Fibroblast of skin of right quadriceps (primary cell): ENCODE measurements around the gene RASSF4.
A peak's percentile ranks its signal among the peaks of the same experiment; 100 is the strongest.

ENCODE experiments used
- DNase-seq: peaks from one replicate; pipeline ENCODE4 v3.0.0-alpha.2; 2013

Gene RASSF4

DNA sequence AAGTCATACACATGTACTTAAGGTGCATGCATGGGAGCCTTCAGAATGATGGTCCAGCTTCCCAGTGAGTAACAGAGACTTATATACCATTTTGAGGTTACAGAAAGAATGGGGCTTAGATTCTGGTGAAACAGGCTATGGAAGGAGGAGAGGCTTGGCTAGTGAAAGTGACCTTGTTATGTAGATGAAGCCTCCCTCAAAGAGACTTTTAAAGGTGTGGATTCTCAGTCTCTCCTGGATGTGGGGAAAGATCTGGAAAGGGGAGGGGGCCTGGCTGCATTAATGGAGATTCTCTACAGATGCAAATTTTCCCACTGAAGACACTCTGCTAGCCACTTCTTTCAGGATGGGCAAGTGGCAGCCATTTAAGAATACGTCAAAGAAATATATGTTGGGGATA lies 5.5 kb downstream of the RASSF4 start:
- no peak for DNase-seq

DNA sequence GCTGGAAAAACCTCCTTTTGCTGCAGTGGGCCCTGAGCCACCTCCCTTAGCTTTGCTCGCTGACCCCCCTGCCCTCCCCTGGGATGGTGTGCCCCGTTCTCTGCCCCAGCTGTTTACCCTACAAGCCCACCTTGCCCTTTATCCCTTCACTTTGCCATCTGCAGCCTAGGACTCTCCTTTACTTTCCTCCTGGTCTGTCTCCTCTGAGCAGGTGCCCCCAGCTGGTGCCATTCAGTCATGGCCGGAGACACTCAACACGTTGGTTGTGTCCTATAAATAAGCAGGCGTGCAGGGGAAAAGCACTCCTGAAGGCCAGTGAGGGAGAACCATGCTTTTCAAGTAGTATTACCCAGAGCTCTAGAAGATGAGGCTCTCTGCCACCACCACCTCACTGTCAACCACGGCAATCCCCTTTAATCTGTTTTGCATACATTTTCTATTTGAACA lies 6.1 kb downstream of the RASSF4 start:
- no peak for DNase-seq

DNA sequence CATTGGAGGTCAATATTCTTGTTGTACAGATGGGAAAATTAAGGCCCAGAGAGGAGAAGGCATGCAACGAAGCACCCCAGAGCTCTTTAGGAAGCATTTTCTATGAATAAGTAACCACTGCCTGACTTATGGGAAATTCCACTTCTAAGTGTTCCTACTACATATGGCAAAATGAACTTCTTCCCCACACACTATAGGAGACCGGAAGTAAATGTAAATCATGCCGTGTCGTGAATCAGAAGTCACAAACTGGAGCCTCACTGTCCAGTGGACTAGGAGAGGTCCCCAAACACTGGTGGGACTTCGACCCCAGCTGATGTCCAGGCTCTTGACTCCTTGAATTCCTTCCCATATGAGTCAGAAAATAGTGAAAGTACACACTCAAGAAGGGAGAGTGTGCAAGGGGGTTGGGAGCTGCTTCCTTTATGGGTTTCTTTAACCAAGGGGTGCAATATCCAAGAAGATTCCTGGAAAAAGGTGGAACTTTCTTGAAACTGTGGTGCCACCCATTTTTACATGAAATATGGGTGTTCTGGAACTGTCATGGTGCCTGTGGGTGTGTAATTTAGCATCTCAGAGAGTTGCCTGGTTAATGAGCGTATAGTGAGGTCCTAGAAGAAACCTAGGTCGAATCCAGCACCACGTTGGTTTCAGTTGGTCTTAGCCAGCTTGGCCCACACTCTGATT lies 6.7 kb downstream of the RASSF4 start:
- DNase-seq: no peak

DNA sequence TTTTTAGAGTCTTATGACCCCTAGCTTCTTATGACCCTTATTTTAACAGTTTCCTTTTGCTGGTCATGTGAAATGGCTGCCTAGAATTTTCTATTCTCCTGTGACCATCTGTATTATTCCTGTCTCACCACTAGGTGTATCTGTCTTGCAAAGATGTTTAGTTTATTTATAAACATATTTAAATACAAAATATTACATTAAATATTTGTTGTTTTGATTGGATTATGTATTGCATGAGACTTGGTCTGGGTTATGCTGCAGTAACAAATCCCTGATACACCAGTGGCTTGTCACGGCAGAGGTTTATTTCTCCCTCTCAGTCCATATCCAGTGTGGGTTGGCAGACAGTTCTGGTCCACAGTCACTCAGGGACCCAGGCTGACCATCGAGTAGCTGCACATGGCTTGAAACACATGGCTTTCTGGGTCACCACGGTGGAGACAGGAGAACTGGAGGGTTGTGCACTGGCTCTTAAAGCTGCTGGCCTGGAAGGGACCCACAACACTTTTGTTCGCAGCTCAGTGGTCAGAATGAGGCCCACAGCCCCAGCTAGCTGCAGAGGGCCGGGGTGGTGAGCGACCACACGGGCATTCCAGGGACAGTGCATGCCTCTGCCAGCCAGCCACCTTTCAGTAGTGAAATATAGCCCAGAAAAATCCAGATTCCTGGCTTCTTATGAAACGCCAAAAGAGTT lies 7.4 kb downstream of the RASSF4 start:
- no peak for DNase-seq

DNA sequence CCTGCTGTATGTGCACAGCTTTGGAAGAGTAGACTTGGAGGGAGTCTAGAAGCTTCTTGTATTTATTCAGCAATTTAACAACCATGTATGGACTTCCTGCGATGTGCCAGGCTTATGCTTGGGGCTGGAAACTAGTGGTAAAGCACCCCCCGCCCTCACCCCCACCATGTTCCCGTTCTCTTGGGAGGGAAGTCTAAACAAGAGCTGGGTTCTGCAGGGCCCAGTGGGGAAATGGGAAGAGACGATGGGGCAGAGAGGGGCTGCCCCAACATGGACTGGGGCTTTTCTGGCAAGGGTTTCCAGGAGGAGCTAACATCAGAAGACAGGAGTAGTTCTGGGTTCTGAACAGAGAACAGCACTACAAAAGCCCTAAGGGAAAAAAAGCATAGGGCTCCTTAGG lies 8.0 kb downstream of the RASSF4 start:
- no peak for DNase-seq

DNA sequence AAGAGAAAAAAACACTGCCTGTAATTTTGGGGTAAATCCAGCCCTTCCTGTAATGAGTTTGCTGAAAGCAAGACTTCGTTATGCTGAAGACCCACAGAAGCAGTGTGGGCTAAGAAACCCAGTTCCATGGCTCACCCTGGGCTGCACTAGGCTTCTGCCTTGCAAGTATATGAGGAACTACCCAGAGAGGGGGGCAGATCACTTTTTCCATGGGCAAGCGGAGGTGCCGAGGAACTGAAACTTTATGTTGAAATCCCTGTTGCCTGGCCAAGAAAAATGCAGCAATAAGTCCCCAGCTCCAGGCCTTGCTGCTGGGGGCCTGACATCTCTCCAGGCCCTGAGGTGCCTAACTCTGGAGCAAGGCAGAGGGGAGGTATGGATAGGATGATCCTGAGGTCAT lies 8.5 kb downstream of the RASSF4 start:
- no peak for DNase-seq

DNA sequence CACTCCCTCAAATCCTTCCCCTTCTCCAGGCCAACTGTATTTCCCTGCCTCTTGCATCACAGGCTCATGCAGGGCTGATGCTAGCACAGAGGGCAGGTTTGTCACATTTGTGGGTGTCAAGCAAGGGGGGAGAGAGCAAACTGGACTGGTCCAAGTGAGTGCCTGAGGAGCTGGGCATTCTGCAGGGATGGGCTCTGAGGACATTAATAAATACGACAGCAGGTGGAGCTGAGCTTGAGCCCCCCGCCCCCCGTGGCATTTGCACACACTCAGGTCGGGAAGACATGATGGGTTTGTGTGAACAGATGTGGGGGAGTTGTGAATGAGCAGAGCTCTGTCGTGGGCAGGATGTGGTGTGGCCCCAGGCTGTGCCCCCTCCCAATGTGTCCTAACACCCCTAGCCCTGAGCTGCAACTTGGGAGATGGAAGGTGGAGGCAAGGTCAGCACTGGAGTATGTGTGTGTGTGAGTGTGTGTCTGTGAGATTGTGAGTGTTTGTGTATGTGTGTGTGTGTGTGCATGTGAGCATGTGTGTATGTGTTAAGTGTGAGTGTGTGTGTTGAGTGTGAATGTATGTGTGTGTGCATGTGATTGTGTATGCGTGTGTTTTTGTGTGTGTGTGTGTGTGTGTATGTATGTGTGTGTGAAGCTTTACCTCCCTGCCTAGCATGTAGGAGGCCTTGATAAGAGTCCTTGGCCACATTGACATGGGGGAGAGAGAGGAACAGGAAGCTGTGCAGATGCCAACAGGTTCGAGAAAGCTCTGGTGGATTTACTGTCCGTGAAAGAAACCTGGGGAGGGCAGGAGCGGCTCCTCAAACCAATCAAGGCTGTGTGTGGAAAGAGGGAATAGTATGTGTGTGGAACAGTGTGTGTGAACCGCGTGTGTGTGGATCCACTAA lies 9.1 kb downstream of the RASSF4 start:
- DNase-seq: no peak

DNA sequence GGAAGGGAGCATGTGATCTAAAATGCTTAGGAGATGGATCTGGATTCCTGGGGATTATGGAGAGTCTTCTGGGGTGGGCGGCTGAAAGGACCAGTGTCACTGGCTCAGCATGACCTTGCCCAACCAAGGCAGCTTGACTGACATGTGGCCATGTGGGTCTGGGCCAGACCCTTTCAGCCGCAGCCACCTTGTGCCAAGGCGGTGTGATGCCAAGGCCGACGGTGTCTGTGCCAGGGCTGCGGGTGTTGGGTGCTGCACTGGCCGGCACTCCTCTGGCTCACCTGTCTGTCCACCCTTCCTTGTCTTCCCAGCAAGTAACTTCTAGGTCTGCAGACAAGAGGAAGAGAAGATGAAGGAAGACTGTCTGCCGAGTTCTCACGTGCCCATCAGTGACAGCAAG lies 10.3 kb downstream of the RASSF4 start:
- no peak for DNase-seq

DNA sequence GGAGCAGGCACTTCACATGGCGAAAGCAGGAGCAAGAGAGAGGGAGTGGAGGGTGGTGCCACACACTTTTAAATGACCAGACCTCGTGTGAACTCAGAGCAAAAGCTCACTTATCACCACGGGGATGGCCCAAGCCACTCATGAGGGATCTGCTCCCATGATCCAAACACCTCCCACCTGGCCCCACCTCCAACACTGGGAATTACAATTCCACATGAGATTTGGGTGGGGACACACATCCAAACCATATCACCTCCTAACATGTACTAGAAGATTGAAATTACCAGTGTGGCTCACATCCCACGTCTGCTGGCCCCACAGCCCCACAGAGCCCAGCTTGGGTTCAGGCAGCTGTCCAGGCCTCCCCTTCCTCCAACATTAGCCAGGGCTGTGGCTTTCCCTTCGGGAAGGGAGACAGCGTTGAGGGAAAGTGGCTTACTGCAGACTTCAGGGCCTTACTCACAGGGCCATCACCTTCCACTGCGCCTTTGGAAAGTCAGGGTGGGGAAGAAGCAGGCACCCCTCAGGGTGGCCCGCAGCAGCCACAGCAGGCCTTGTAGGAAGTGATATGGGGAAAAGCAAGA lies 11.3 kb downstream of the RASSF4 start:
- DNase-seq: no peak

DNA sequence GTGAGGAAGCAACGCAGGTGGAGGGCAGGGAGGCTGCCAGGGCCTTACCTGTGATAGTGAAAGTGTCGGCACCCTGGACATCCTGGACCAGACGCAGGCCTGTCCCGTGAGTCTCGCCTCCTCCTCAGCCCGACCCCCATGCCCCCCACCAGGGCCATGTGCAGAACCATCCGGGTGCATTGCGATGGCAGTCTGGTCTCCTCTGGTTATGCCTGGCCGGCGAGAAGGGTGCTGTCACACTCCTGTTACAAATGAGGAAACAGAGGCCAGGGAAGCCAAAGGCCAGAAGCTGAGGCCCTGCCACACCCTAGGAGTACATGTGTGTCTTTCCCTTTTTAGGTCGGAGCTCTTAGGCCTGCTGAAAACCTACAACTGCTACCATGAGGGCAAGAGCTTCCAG lies 11.8 kb downstream of the RASSF4 start:
- DNase-seq: no peak

DNA sequence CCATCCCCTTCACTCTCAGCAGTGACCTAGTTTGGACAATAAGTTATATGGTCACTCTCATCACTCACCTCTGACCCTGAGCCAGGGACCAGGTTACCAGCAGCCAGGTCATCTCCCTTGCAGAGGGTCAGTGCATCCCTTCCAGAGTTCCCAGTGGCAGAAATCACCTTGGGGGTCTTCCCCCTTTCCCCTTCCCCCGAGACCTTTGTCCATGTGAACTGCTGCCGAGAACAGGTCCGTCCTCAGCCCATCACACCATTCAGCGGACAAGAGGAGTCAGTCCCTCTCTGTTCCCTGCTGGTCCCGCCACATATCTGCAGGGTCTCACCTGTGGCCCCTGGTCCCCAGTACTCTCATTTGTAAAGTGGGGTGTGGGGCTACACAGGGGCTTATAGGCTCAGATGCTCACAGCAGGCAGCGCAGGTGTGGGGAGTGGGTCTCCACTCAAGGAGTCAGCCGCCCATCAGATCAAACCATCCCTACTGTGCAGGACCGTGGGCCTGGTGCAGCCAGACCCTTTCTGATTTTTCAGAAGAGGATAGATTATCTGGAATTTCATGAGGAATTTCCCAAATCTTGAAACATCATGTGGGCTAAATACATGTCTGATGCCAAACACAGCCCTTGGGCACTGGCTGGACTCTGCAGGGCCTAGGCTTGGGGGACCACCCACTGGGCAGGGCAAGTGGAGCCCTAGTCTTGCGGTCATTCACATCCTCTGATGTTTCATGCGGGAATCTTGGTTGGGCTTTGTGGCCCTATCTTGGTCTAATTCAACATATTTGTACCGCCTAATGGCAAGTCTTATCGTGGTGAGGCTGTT lies 12.5 kb downstream of the RASSF4 start:
- no peak for DNase-seq

DNA sequence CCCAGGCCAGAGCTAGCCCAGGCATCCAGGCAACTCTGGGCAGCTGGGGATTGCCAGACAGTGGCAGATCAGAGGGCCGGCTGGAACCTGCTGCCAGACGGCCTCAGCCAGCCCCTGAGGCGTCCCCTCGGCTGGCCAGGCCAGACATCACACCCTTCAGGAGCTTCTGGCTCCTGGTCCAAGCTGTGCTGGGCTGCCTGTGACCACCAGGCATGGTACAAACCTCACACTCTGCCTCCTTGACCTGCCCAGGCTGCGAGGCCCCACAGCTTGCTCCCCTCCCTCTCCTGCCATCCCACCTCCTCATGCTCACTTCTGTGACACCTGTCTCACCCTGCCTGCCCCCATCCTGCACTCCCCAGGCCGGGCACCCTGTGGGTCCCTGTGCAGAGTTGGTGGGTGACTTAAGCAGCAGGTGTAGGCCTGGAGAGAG lies 13.3 kb downstream of the RASSF4 start:
- no peak for DNase-seq

DNA sequence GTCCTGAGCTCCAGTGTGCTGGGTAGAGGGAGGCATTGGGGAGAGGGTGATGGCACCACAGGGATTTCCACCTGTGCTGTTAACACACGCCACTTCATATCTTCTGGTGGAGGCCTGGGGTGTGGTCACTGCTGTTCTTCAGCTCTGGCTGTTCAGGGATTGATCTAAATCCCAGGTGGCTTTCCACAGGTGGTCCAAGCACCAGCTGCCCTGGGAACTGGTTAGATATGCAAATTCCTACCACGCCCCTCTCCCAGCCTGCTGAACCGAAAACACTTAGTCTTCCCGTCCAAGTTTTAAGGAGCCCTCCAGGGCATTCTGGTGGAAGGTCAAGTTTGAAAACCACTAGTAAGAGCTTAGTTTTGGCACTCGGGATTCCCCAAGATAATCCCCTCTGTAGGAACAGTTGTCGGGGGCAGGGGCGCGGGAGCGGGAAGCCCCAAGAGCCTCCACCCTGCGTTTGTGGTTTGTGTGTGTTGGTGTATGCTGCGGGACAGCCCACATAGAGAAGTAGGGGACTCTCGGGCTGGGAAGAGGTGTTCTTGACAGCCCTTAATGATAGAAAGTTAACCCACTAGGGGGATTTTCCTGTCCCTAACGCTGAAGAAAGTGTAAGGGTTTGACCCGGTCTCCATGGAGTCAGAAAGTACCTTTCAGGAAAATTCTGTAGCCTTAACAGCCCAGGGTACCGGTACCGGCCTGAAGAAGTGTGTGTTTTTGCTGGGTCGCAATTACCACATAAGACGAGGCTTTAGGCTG lies 13.9 kb downstream of the RASSF4 start:
- no peak for DNase-seq

DNA sequence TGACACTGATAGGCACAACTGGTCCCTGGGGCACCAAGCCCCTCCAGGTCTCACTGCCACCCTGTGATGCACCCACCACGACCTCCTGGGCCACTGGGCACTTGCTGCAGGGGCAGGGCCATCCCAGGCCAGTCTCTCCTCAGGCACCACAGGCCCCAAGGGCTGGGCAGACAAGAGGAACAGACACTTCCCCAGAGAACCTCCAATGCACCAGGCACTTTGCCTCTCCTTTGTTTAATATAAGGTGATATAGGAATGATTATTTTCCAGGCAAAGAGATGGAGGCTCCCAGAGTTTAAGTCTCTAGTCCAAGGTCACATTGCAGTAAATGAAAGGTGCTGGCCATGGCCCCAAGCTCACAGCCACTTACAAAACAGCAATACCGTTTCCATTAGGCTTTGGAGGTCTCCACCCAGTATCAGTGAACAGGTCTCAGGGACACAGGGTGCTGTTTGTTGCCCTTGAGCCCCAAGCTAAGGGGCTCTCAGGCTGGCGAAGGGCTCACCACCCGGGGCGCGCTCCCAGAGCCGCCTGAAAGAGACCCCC lies 14.6 kb downstream of the RASSF4 start:
- DNase-seq: no peak

DNA sequence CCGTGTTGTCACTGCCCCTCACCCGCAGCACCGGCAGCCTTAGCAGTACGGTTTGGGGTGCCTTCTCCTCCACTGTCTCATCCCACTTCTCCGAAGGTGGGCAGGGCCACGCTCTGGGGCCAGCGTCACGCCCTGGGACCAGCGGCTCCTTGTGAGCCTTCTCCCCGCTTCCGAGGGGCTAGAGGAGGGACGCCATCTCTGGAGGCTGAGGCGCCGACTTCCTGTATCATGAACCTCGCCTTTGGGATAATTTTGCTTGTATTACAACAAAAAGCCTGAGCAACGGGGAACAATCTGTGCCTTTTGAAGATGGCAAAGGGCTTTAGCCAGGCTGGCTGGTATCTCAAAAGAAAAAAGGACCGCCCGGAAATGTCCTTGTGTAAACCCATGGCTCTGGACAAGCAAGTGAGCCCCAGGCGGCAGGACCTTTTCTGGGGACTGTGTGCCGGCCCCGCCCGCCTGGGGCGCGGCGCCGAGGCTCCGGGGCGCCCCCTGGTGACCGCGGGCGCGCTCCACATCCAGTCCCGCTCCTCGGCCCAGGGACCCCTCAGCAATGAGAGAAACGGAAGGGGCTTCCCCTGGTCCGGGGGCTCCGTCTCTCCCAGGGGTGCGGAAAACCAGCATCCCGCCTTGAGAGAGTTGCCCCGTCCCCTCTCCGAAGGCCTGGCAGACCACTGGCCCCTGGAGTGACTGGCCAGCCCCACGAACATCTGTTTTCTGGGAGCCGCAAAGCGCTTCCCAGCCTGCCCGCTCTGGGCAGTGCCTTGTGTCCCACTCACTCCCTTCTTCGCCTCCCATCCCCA lies 15.2 kb downstream of the RASSF4 start:
- DNase-seq: peak; percentile 59

DNA sequence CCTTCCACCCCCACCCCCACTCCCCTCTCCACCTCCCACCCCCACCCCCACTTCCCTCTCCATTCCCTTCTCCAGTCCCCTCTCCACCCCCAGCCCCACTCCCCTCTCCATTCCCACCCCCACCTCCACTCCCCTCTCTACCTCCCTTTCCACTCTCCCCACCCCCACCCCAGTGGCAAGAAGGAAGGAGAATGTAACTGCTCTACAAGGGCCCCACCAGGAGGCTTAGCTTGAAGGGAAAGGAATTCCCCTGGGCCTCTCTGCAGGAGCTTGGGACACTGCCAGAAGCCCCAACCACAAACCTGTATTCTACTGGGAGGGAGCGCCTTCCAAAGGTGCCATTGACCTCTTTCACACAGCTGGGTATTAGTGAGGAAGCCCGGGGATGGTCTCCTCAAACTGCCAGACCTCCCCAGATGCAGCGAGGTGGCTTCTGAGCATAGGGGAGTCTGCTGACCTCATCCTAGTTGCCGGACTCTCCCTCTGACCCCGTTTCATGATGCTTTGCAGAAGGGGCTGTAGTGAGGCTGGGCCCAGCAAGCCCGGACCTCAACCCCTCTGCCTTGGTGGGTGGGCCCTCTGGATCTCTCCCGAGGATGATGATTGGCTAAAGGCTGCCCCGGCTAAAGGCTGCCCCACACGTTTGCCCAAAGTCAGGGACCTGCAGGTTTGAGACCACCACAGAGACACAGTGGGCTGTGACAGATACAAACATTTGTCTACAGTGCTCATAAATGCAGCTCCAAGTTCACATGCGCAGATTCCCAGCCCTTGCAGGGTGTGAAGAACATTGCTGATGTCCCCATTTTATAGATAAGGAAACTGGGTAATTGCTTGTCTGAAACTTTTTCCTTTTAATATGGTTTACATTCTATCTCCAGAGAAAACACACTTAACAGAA lies 16.1 kb downstream of the RASSF4 start:
- peak; percentile 71 for DNase-seq

DNA sequence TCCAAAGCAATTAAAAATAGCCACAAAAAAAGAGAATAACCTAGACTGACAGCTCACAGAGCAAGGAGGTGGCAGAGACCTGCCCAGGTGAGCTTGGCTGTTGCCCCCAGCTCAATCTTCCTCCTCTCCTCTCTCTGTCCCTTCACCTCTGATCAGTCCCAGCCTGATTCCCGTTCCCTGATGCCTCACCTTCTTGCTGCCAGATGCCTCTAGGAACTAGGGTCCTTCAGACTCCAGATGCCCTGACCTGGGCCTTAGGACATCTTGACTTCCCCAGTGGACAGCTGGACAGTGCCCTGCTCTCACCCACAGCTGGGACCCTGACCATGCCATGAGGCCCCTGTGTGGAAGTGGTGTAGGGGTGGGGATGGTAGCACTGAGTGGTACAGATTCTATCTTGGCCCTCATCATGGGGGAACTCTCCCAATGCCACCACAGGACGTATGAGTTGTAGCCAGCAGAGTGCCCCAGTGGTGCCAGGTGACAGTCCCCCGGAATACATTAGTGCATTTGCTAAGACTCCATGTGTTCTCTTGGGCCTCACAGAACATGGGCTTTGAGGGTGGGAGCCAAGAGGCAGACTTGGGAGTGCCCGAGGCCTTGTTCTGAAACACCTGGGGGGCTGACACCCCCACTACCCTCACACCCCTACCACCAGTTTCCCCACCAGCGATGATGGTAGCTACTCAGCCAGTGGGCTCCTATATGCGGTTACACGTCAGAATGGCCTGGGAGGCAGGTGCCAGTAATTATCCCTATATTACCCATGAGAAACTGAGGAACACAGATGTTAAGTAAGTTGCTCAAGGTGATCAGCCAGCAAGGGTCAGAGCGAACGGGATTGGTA lies 17.0 kb downstream of the RASSF4 start:
- no peak for DNase-seq
